Neural progenitor cell (in vitro differentiated cells): Measurements from ENCODE around the gene IKZF3.
"Not testable (repeated sequence)": the region's sequence is repeated elsewhere in the genome, so short reads cannot be mapped to it uniquely, and the experiment has no call there.

Experiments used
- EZH2 ChIP-seq: fragments of 200-600 bp; sonication (generic); IDR thresholded peaks from 2 replicates; pipeline ENCODE4 v1.6.1; 2017; ENCODE audit warnings: antibody characterized with exemption, mild to moderate bottlenecking, moderate library complexity
- EZH2phosphoT487 ChIP-seq: fragments of 200-600 bp; sonication (generic); IDR thresholded peaks from 2 replicates; pipeline ENCODE4 v1.6.1; 2017; ENCODE audit warnings: antibody characterized with exemption
- TF ChIP-seq, protein P1 (sequence below): fragments of 200-600 bp; sonication (generic); IDR thresholded peaks from 2 replicates; pipeline ENCODE4 v1.5.1; 2017; ENCODE audit warnings: antibody characterized with exemption, mild to moderate bottlenecking

DNA sequence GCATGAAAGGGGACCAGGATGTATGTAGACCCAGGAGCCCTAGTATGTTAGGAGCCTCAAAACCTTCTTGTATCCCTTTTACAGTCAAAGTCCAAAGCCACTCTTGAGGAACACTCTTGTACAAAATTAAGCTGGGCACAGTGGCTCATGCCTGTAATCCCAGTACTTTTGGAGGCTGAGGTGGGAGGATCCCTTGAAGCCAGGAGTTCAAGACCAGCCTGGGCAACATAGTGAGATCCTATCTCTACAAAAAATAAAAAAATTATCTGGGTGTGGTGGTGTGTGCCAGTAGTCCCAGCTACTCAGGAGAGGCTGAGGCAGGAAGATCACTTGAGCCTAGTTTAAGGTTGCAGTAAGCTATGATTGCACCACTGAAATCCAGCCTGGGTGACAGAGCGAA lies 138.2 kb downstream of the IKZF3 start:
- TF ChIP-seq, protein P1, sequence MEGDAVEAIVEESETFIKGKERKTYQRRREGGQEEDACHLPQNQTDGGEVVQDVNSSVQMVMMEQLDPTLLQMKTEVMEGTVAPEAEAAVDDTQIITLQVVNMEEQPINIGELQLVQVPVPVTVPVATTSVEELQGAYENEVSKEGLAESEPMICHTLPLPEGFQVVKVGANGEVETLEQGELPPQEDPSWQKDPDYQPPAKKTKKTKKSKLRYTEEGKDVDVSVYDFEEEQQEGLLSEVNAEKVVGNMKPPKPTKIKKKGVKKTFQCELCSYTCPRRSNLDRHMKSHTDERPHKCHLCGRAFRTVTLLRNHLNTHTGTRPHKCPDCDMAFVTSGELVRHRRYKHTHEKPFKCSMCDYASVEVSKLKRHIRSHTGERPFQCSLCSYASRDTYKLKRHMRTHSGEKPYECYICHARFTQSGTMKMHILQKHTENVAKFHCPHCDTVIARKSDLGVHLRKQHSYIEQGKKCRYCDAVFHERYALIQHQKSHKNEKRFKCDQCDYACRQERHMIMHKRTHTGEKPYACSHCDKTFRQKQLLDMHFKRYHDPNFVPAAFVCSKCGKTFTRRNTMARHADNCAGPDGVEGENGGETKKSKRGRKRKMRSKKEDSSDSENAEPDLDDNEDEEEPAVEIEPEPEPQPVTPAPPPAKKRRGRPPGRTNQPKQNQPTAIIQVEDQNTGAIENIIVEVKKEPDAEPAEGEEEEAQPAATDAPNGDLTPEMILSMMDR: not testable (repeated sequence)
- TF ChIP-seq EZH2, EZH2phosphoT487: not testable (repeated sequence)
